GM12801 (cell line): ENCODE measurements around the gene SUSD4.

ENCODE experiments used
- CTCF ChIP-seq: IDR thresholded peaks from one replicate; pipeline ENCODE4 v1.5.1; 2011; ENCODE audit warnings: control low read depth; ENCODE audit not compliant: insufficient read length; ENCODE audit errors: extremely low read depth

SUSD4 gene

GRCh38 chr1:223316082-223316481 is 47.9 kb downstream of the SUSD4 start:
- no peak for TF ChIP-seq CTCF

DNA sequence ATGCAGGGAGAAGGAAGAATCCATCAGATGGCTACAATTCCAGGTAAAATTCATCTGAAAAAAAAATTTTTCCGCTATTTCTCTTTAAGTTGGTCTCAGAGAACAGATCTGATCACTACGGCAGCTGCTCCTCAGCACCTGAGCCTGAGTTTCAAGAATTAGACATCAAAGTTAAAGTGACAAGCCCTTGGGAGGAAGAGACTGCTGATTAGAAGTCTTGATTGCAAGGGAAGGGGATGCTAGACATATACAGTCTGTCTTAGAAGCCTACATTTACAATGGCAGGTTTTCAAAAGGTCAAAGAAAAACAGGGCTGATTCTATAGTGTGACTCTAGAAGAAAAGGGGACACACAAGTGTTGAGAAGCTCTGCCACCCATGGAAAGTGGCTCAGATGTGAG is 48.3 kb downstream of the SUSD4 start:
- TF ChIP-seq CTCF: no peak

DNA sequence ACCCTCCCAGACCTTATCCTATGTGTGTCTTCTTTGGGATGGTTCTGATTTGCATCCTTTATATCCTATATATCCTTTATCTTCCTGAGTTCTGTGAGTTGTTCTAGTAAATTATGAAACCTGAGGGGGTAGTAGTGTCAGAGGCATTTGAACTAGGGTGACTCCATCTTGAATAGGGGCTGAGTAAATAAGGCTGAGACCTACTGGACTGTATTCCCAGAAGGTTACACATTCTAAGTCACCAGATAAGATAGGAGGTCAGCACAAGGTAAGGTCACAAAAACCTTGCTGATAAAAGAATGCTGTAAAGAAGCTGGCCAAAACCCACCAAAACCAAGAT is 50.6 kb downstream of the SUSD4 start:
- no peak for TF ChIP-seq CTCF

- no peak for TF ChIP-seq CTCF
Measured at GRCh38 chr1:223312705-223313414, 51.1 kb downstream of the SUSD4 start.

- no peak for TF ChIP-seq CTCF
Measured at GRCh38 chr1:223312273-223312672, 51.7 kb downstream of the SUSD4 start.

GRCh38 chr1:223311826-223312225 is 52.1 kb downstream of the SUSD4 start:
- TF ChIP-seq CTCF: no peak

- no peak for TF ChIP-seq CTCF
Measured at GRCh38 chr1:223308136-223308535, 55.8 kb downstream of the SUSD4 start.
